Hippocampal formation (tissue), 2 donors: ENCODE data around the gene MTMR1.

Experiments used
- DNase-seq, 2 donors: peaks; one replicate each; lab custom pipeline; 2025; lab: John Stamatoyannopoulos, UW

The MTMR1 gene

DNA sequence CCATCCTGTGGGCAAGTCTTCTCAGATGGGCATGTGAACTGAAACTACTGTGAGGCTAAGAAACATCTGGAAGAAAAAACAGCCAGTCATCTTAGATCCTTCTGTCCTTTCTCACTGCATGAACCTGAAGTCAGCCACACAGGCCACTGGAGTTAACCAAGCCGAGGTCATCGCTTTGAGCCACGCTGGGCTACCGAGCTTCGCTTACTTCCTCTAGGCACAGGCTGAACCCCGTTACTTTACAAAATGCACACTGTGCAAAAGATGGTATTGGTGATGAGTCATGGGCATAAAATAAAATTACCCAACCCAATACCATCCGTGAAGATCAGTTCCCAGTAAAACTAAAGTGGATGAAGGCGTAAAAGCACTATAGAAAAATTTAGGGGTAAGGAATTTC, 86.2 kb downstream of the MTMR1 start:
- DNase-seq = no peak

- DNase-seq = no peak
Observed at GRCh38 chrX:150781677-150782076, 88.5 kb downstream of the MTMR1 start.

- no peak for DNase-seq
Observed at GRCh38 chrX:150790021-150790420, 96.8 kb downstream of the MTMR1 start.

GRCh38 chrX:150792949-150793527, 99.8 kb downstream of the MTMR1 start:
- DNase-seq = no peak

- DNase-seq = no peak
Observed at GRCh38 chrX:150805736-150806135, 112.5 kb downstream of the MTMR1 start.

DNA sequence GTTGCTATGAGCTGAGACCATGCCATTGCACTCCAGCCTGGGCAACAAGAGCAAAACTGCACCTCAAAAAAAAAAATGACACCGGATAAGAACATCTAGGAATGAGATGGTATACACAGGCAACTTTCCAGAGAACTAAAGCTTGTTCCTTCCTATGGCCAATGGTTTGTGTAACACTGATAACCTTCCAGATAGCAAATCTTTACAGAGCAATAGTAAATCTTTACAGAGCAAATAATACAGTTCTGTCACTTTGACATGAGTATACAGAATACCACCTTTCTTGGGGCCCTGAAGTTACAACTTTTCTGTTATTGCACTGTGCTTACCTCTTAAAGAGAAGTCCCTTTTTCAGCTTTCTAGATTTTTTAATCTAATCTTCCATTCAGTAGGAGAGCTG, 113.6 kb downstream of the MTMR1 start:
- no peak for DNase-seq

DNA sequence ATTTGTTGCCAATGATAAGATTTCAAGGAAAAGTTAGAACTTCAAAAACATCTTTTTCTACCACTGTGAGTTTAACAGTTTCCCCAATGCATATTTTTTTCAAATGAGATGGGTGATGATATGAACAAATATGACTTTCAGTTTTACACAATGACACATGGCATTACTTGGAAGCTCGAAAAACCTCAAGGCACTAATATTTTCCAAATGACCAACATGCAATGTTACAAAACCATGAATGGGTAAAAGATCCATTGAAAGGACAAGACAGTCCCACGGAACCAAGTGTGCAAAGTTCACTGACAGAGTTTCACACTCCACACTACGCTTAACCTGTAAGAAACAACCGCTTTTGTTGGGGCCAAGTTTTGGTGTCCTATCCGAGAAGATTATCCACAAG, 120.7 kb downstream of the MTMR1 start:
- DNase-seq = no peak
